ENCODE data around the gene GPR52. TPM values are rescaled to one million over a fixed set of nuclear protein-coding genes. Genes with fewer than 3 reads are reported as not detected.
A peak's percentile ranks its signal among the peaks of the same experiment; 100 is the strongest.

GPR52 gene
- total and polyA plus RNA-seq, 2 of the 4 experiments (the other 2 are of a cell fraction) = 0.90 TPM; not detected in 1

GRCh38 chr1:174428739-174429138, 19.0 kb upstream of the GPR52 start:
- BruUV-seq (replicated peaks) = no TSS peak
- H3K9me1 ChIP-seq (ENCODE audit: insufficient read depth, low read length) = 0 out of 2 replicates have a peak, but pooled peaks cover under 1% of the 10 kb centered on the region
- H3K9me3 ChIP-seq (ENCODE audit: control insufficient read depth, insufficient read depth, low read length) = no peaks in the 10 kb centered on the region
- no peak overlapping the region for H4K8ac ChIP-seq (ENCODE audit: low read depth in 2 of 2, low read length in 2 of 2)
- H4K91ac ChIP-seq (ENCODE audit: insufficient read depth, low read depth, low read length) = no peak overlapping the region
- no peak overlapping the region for H3K14ac ChIP-seq (replicated peaks; ENCODE audit: low read depth, low read length)
- H3K4me2 ChIP-seq (ENCODE audit: low read depth, low read length) = no peak overlapping the region
- H2AK9ac ChIP-seq (replicated peaks; ENCODE audit: low read depth, low read length, poor library complexity) = no peak overlapping the region
- no peaks in the 10 kb centered on the region for H3K27me3 ChIP-seq (ENCODE audit: control insufficient read depth, insufficient read depth, low read length)
- POLR2A ChIA-PET (ENCODE audit: unreplicated experiment) = no interaction called here
- H2BK5ac ChIP-seq (ENCODE audit: low read depth, low read length, poor library complexity, severe bottlenecking) = no peak overlapping the region
- no peak overlapping the region for H3K4ac ChIP-seq (ENCODE audit: low read depth, low read length)
- in situ Hi-C loops (cut with MboI; ENCODE audit: low sequenced_read_pairs) = no loop called here
- H3K79me1 ChIP-seq (ENCODE audit: low read depth in 1 of 2, low read length in 2 of 2) = no peaks in the 10 kb centered on the region
- no peak for DNase-seq
- ATAC-seq (ENCODE audit: low read depth) = no peak
- no peak overlapping the region for H3K4me3 ChIP-seq (ENCODE audit: insufficient read depth, low read depth, low read length)
- no peak overlapping the region for H3K56ac ChIP-seq (ENCODE audit: extremely low read depth, insufficient read depth, low read length)
- no peak overlapping the region for H2BK15ac ChIP-seq (ENCODE audit: low read depth, low read length)
- H3K36me3 ChIP-seq (ENCODE audit: control insufficient read depth, insufficient read depth, low read length) = no peaks in the 10 kb centered on the region
- no peak overlapping the region for H2BK20ac ChIP-seq (ENCODE audit: low read depth, low read length)
- CTCF ChIA-PET = no interaction called here
- intact Hi-C loops (cut with micrococcal nuclease) = no loop called here
- no peaks in the 10 kb centered on the region for H4K20me1 ChIP-seq (ENCODE audit: insufficient read depth, low read length)
- no peak overlapping the region for H3K9ac ChIP-seq (ENCODE audit: low read depth, low read length)
- dilution Hi-C loops (cut with HindIII; ENCODE audit: low sequenced_read_pairs, unreplicated experiment) = no loop called here
- H2BK120ac ChIP-seq (ENCODE audit: low read depth, low read length) = no peak overlapping the region
- no peak overlapping the region for H3K18ac ChIP-seq (ENCODE audit: low read depth, low read length)
- TF ChIP-seq MAZ (IDR thresholded peaks at IDR 0.05; ENCODE audit: borderline replicate concordance, low read depth, low read length) (no peak), MAFK (IDR thresholded peaks at IDR 0.05; ENCODE audit: low read depth, low read length) (peak; percentile 49)
- H3K23ac ChIP-seq (ENCODE audit: low read depth, low read length) = no peak overlapping the region
- no peak overlapping the region for H2AFZ ChIP-seq (replicated peaks; ENCODE audit: low read length, poor library complexity)
- no peaks in the 10 kb centered on the region for H3K4me1 ChIP-seq (ENCODE audit: control insufficient read depth, insufficient read depth, low read length)
- H4K5ac ChIP-seq (ENCODE audit: low read depth, low read length) = no peak overlapping the region
- H3K27ac ChIP-seq (ENCODE audit: insufficient read depth, low read length) = no peak overlapping the region
- no peak overlapping the region for H2AK5ac ChIP-seq (ENCODE audit: low read depth, low read length)

All from IMR-90 (cell line).